AG04449 (cell line): ENCODE data around the gene STING1.

Experiments used
- CTCF ChIA-PET: fragments of 350-600 bp; formaldehyde crosslinking; extraction: SDS; loops from one replicate; lab custom pipeline; 2021; ENCODE audit warnings: antibody characterized with exemption; lab: Yijun Ruan, JAX
- POLR2A ChIA-PET: fragments of 400-600, 350-600 bp; formaldehyde crosslinking; extraction: SDS; loops from one replicate; lab custom pipeline; 2020; ENCODE audit warnings: antibody characterized with exemption, inconsistent platforms; lab: Yijun Ruan, JAX
- DNase-seq: peaks from one replicate; pipeline ENCODE4 v3.0.0-alpha.2; 2010; ENCODE audit warnings: low read depth, low spot score
- H3K4me3 ChIP-seq: 2 replicates; pipeline ENCODE4 v1.5.1; 2011; ENCODE audit warnings: low read depth, mild to moderate bottlenecking, control low read depth, low read length
- CTCF ChIP-seq: IDR thresholded peaks from one replicate; pipeline ENCODE4 v1.5.1; 2011; ENCODE audit warnings: mild to moderate bottlenecking, moderate library complexity, low read length, control low read depth, inconsistent platforms; ENCODE audit not compliant: insufficient read depth; ENCODE audit errors: missing control alignments

STING1 gene

DNA sequence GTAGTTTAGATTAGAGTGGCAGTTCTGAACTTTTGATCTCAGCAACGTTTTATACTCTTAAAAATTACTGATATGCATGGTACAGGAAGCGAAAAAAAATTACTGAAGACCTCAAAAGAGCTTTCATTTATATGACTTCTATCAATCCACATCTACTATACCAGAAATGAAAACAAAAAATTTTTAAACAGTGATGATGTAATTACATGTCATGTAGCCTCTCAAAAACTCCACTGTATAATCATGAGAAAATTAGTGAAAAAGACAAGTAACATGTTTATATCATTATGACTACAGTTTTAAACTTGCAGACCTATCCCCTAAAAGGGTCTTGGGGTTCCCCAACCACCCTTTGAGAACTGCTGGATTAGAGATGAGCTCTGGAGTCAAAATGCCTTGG, 52.5 kb downstream of the STING1 start:
- ChIA-PET POLR2A (no interaction called here), CTCF (interaction anchor here (1.1 to 5.5 kb wide), 4 partner anchors 8 to 87 kb away, joined by 3 to 62 read pairs (median 30); no protein-coding TSS in a partner anchor)
- no peak for DNase-seq
- no peak overlapping the region for H3K4me3 ChIP-seq
- no peak for TF ChIP-seq CTCF

GRCh38 chr5:139426203-139426885, 56.2 kb downstream of the STING1 start:
- no peak for TF ChIP-seq CTCF
- DNase-seq, result no peak
- POLR2A ChIA-PET, result no interaction called here
- no peak overlapping the region for H3K4me3 ChIP-seq
- CTCF ChIA-PET, result interaction anchor here (9.9 kb wide), 1 partner anchor 89 kb away, joined by 730 read pairs; no protein-coding TSS in a partner anchor
